Uterus (tissue), 4 donors: ENCODE measurements around the gene PDE12. TPM values are rescaled to one million over a fixed set of nuclear protein-coding genes. Genes with fewer than 3 reads are reported as not detected.
"Not testable (repeated sequence)": the region's sequence is repeated elsewhere in the genome, so short reads cannot be mapped to it uniquely, and the experiment has no call there.

Source experiments
- DNase-seq, 2 donors: peaks; one replicate each; pipeline ENCODE4 v3.0.0-alpha.2; 2019 to 2020
- H3K27ac ChIP-seq, 2 donors: fragments of 200-600 bp; sonication (generic); 1 replicate in 1 of 2; 2 replicates in 1 of 2; pipeline ENCODE4 v1.5.1; 2016 to 2018
- H3K27me3 ChIP-seq, 2 donors: fragments of 200-600 bp; sonication (generic); one replicate each; pipeline ENCODE4 v1.5.1; 2018 to 2019; ENCODE audit warnings: control low read depth in 1 of 2
- H3K36me3 ChIP-seq, 2 donors: fragments of 200-600 bp; sonication (generic); one replicate each; pipeline ENCODE4 v1.5.1; 2019; ENCODE audit warnings: control low read depth in 1 of 2
- H3K4me1 ChIP-seq, 2 donors: fragments of 200-600 bp; sonication (generic); one replicate each; pipeline ENCODE4 v1.5.1; 2018 to 2019; ENCODE audit warnings: control low read depth in 1 of 2
- H3K4me3 ChIP-seq, 2 donors: fragments of 200-600 bp; sonication (generic); 1 replicate in 1 of 2; 2 replicates in 1 of 2; pipeline ENCODE4 v1.5.1; 2018 to 2019; ENCODE audit warnings: mild to moderate bottlenecking in 1 of 2
- H3K9me3 ChIP-seq, 2 donors: fragments of 200-600 bp; sonication (generic); one replicate each; pipeline ENCODE4 v1.5.1; 2019; ENCODE audit warnings: control low read depth in 1 of 2
- CTCF ChIP-seq, 4 experiments: fragments of 200-600 bp in 2 of 4; fragments of 450-650 bp in 2 of 4; sonication (generic) in 2 of 4; IDR thresholded peaks; one replicate each; pipeline ENCODE4 v1.5.1; 2016 to 2019; ENCODE audit warnings: antibody characterized with exemption in 4 of 4, mild to moderate bottlenecking in 2 of 4, moderate library complexity in 1 of 4
- POLR2A ChIP-seq, 2 donors: fragments of 450-650 bp; IDR thresholded peaks; one replicate each; pipeline ENCODE4 v1.6.1; 2016; ENCODE audit warnings: antibody characterized with exemption in 2 of 2, mild to moderate bottlenecking in 1 of 2, moderate library complexity in 1 of 2
- intact Hi-C: fragments of 100-400 bp; cut with DNase I; formaldehyde crosslinking; loops from one replicate; pipeline ENCODE4 v1.15.1; 2023; ENCODE audit warnings: low total_unique reads
- small RNA-seq: library from RNA; depleted of rRNA; stranded (forward); fragments of <200 nt; gene quantifications from one replicate; pipeline ENCODE3, GENCODE V24; 2016
- total RNA-seq, 4 donors: library from RNA; depleted of rRNA in 3 of 4; stranded (reverse); fragments of >200 nt in 3 of 4; gene quantifications; one replicate each; pipeline versions ENCODE4 v1.1.0 to v1.2.4, GENCODE V29; 2014 to 2023
- donor health status: DM: yes; HTN: yes; CAD: no.

The PDE12 gene
- total RNA-seq, 4 donors from 2014 or later: 2.6 to 19.7 (median 13.5) TPM

DNA sequence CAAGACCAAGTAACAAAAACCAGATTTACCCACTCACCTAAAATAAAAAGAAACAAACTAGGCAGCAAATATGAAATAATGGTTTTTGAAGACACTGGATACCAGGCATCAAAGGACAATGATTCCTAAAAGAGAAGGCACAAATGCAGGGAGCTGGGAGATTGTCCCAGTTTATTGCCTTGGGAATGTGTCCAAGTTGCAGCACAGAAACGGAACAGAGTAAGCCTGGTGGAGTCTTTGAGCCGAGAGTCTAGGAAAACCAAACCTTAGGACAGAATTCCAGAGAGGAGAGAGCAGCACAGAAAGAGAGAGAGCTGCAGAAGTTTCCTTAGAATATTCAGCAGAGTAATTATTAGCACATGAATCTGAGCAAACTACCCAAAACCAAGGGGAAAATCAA lies 48.9 kb downstream of the PDE12 start:
- TF ChIP-seq CTCF (IDR thresholded peaks at IDR 0.05) (no peak), POLR2A (IDR thresholded peaks at IDR 0.05) (no peak)
- no peak for DNase-seq
- Histone ChIP-seq H3K27me3 (no peaks in the 10 kb centered on the region), H3K27ac (no peak overlapping the region), H3K4me3 (no peak overlapping the region), H3K9me3 (no peaks in the 10 kb centered on the region), H3K36me3 (no peaks in the 10 kb centered on the region), H3K4me1 (no peaks in the 10 kb centered on the region)
- intact Hi-C loops: no loop called here

GRCh38 chr3:57605683-57606082 lies 49.6 kb downstream of the PDE12 start:
- intact Hi-C loops: no loop called here
- Histone ChIP-seq H3K36me3 (no peaks in the 10 kb centered on the region), H3K9me3 (no peaks in the 10 kb centered on the region), H3K27ac (no peak overlapping the region), H3K4me1 (no peaks in the 10 kb centered on the region), H3K4me3 (no peak overlapping the region), H3K27me3 (no peaks in the 10 kb centered on the region)
- TF ChIP-seq POLR2A (IDR thresholded peaks at IDR 0.05): no peak
- no peak for TF ChIP-seq CTCF (IDR thresholded peaks at IDR 0.05)
- DNase-seq: no peak

DNA sequence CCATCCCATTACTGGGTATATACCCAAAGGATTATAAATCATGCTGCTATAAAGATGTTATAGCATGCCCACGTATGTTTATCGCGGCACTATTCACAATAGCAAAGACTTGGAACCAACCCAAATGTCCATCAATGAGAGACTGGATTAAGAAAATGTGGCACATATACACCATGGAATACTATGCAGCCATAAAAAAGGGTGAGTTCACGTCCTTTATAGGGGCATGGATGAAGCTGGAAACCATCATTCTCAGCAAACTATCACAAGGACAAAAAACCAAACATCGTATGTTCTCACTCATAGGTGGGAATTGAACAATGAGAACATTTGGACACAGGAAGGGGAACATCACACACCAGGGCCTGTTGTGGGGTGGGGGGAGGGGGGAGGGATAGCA lies 55.8 kb downstream of the PDE12 start:
- H3K27me3 ChIP-seq, H3K4me1 ChIP-seq, intact Hi-C loops, DNase-seq, H3K9me3 ChIP-seq, H3K27ac ChIP-seq, H3K4me3 ChIP-seq, H3K36me3 ChIP-seq: not testable (repeated sequence)

DNA sequence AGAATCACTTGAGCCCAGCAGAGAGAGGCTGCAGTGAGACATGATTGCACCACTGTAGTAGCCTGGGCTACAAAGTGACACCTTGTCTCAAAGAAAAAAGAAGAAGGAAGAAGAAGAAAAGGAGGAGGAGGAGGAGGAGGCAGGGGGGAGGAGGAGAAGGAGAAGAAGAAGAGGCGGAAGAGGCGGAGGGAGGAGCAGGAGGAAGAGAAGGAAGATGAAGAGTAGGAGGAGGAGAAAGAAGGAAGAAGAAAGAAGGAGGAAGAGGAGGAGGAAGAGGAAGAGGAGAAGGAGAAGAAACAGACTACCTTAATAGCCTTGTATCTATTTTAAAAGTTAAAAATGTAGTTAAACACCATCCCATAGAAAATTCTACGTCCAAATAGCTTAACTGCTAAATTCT lies 60.2 kb downstream of the PDE12 start:
- intact Hi-C loops: no loop called here
- no peak for DNase-seq
- no peaks in the 10 kb centered on the region for H3K4me1 ChIP-seq
- no peaks in the 10 kb centered on the region for H3K9me3 ChIP-seq
- H3K27ac ChIP-seq: no peak overlapping the region
- H3K4me3 ChIP-seq: no peak overlapping the region
- TF ChIP-seq CTCF (IDR thresholded peaks at IDR 0.05): no peak
- no peak for TF ChIP-seq POLR2A (IDR thresholded peaks at IDR 0.05)
- no peaks in the 10 kb centered on the region for H3K27me3 ChIP-seq
- H3K36me3 ChIP-seq: no peaks in the 10 kb centered on the region

Small RNAs within 50 kb of the gene (small RNA-seq; reads per million reads assigned to genes)
- gene RNU6-108P (not detected), gene RNU6-1181P (not detected), gene RNU6-483P (not detected)

Other genes starting within 250 kb of the PDE12 start
- gene DNAH12, start 11.9 kb upstream of the PDE12 start, total RNA-seq: 1 to 10 TPM in 1 of 4 donors, under 1 TPM in 2, not detected in 1; 0.30 to 4.4 (median 0.77) TPM
- gene ARF4, start 41.1 kb downstream of the PDE12 start, total RNA-seq: 100 to 1,000 TPM in 2 of 4 donors, 10 to 100 TPM in 2; 52.5 to 166 (median 108) TPM
- 10 to 100 TPM; 11.5 to 65.8 (median 40.4) TPM for gene DENND6A, start 136.8 kb downstream of the PDE12 start, total RNA-seq
- 100 to 1,000 TPM; 104 to 369 (median 186) TPM for gene SLMAP, start 200.0 kb downstream of the PDE12 start, total RNA-seq